KOPT-K1 (cell line): ENCODE data around the gene ANO1.

Experiments
- H3K27ac ChIP-seq: fragments of 200-600 bp; sonication (generic); 2 replicates; pipeline ENCODE4 v1.5.1; 2016; ENCODE audit warnings: antibody characterized with exemption, mild to moderate bottlenecking, low read depth, low read length; ENCODE audit not compliant: poor library complexity, severe bottlenecking
- H3K36me3 ChIP-seq: fragments of 200-600 bp; sonication (generic); 2 replicates; pipeline ENCODE4 v1.5.1; 2017; ENCODE audit warnings: antibody characterized with exemption, mild to moderate bottlenecking, low read length, moderate library complexity; ENCODE audit not compliant: insufficient read depth
- H3K9me3 ChIP-seq: fragments of 200-600 bp; sonication (generic); 2 replicates; pipeline ENCODE4 v1.5.1; 2017; ENCODE audit warnings: antibody characterized with exemption, low read length, mild to moderate bottlenecking; ENCODE audit not compliant: insufficient read depth, poor library complexity, severe bottlenecking

The ANO1 gene

DNA sequence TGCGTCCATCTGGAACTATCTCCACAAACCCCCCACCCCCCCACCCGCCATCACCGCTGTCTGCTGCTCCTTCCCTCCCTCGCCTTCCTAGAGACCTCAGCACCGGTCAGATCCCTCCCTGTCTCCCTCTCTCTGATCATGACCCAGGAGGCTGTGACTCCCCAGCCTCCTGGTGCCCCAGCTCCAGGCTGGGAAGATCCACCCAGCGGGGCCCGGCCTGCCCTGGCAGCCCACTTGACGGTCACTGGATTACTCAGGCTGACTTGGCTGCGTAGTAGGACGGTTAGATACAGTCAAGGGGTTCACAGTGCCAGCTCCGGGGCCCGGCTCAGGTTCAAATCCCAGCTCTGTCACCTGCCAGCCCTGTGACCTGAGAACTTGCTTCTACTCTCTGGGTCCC is 59.3 kb downstream of the ANO1 start:
- no peak overlapping the region for H3K27ac ChIP-seq
- no peaks in the 10 kb centered on the region for H3K36me3 ChIP-seq
- H3K9me3 ChIP-seq, result no peaks in the 10 kb centered on the region

DNA sequence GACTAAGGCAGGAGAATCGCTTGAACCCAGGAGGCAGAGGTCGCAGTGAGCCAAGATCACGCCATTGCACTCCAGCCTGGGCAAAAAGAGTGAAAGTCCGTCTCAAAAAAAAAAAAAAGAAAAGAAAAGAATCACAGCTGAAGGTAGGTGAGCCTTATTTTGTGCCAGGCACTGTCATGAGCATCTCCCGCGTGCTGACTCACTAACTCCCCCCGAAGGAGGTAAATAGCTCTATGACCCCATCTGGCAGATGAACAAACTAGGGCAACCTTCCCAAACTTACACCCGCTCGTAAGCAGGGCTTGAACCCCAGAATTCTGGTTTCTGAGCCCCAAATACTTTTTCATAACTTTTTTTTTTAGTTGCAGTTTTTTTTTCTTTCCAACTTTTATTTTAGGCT is 60.3 kb downstream of the ANO1 start:
- no peaks in the 10 kb centered on the region for H3K36me3 ChIP-seq
- no peak overlapping the region for H3K27ac ChIP-seq
- H3K9me3 ChIP-seq, result no peaks in the 10 kb centered on the region

DNA sequence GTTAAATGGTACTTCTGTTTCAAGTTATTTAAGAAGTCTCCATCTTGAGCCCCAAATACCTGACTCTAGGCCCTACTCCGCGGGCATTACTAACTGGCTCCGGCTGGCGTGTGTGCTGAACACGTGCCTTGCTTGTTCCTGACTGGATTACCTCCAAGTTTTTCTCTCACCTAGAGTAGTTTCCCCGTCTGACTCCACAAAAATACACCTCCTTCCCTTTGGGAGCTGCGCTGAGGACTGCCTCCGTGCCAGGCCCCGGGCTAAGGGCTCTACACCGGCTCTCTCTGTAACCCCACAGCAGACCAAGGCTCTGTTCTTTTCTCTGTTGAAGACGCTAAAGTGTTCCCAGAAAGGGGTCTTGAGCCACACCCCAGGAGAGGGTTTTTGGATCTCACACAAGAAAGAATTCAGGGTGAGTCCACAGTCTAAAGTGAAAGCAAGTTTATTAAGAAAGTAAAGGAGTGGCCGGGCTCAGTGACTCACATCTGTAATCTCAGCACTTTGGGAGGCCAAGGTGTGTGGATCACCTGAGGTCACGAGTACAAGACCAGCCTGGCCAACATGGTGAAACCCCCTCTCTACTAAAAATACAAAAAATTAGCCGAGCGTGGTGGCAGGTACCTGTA is 61.8 kb downstream of the ANO1 start:
- no peaks in the 10 kb centered on the region for H3K9me3 ChIP-seq
- H3K36me3 ChIP-seq, result no peaks in the 10 kb centered on the region
- H3K27ac ChIP-seq, result no peak overlapping the region

DNA sequence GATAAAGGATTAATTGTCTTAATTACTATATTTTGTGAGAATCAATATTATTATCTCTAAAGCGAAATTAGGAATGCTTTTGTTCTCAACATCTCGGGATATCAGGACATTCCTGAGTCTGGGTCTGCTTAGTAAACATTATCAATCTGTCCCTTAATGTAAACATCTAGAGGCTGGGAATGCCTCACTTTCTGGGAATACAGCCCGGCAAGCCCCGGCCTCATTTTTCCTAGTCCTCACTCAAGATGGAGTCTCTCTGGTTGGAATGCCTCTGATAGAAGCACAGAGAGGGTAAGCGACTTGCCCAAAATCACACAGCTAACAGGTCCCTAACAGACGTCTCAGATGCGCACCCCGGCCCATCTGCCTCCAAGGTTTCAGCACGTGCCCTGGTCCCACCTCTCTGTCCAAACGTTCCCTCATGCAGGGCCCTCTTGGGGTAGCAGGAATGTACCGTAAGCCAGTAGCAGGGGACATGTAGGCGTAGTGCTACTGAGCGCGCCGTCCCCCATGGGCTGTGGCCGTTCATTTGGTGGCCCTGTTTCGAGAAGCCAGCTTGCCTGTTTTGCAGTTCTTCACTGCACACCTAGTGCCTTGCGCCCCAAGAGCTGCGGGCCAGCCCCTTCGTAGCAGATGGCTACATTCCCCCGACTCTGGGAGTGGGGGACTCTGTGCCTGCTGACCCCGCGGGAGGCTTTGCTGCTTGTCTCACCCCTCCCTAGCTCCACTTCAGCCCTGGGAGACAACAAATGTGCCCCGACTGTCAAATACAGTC is 62.8 kb downstream of the ANO1 start:
- no peaks in the 10 kb centered on the region for H3K36me3 ChIP-seq
- no peaks in the 10 kb centered on the region for H3K9me3 ChIP-seq
- H3K27ac ChIP-seq, result no peak overlapping the region

DNA sequence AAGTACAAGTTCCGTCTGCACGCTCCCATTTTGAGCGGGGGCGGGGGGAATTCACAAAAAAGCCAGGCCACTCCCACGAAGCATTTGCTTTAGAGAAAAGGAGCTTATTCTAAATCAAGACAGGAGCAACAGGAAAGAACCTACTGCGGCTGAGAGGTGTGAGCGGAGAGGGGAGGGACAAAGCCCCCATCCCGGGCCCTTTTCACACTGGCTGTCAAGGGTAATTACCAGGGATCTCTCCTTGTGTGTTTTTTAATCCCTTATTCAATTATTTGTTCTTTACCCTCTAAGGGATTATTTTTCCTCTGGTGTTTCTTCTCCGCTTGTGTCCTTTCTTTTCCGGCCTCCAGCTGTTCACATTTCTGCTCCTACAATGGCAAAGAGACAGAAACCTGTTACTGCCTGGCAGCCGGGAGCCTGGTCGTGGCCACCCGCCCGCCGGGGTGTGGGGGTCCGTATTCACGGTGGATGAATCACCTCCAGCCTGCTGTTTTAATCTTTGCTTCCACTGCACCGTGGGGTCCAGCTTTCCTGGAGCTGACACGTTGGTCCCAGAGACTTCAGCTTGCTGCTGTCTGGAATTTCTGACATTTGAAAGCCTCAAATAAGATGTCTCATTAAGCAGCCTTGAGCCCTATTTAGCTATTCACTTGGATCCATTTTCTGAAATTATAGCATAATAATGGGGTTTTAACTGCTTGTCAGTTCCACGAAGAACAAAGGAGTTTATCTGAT is 63.5 kb downstream of the ANO1 start:
- no peak overlapping the region for H3K27ac ChIP-seq
- no peaks in the 10 kb centered on the region for H3K9me3 ChIP-seq
- H3K36me3 ChIP-seq, result no peaks in the 10 kb centered on the region

DNA sequence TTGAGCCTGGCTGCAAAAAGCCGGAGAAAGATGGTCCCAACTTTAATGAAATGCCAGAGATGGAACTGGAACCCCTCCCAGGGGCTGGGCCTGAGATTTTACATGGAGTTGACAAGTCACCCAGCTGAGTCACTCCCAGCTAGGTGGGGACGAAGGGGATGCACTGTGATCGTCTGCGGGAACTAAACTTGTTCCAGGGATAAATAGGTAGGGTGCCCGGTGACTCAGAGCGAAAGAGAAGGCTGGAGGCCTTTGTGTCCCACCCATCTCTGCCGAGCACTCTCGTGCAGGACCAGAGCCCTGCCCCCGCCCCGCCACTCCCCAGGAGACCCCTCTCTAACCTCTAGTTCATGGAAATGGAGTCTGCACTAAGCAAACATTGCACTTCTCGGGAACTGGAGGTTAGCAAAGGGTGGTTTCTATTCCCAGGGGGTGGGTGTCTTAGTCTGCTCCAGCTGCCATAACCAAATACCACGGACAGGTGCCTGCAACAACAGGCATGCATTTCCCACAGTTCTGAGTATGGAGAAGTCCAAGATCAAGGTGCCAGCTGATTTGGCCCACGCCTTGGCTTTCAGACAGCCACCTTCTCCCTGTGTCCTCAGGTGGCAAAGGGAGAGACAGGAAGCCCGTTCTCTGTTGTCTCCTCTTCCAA is 64.2 kb downstream of the ANO1 start:
- no peak overlapping the region for H3K27ac ChIP-seq

DNA sequence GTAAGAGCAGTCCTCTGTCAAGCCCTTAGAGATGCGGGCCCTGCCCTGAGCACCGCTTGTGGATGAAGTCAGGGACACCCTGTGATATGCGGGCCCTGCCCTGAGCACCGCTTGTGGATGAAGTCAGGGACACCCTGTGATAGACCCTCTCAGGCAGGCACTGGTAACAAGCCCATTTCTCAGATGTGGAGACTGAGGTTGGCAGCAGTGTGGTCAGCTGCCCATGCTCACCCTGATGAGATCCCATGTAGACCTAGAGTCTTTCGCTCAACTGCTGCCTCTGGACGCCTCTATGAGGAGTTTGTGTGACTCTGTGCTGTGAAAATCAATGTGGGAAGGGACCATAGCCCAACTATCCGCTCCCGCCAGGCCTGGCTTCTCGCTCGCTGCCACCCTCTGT is 66.1 kb downstream of the ANO1 start:
- Histone ChIP-seq H3K9me3 (no peaks in the 10 kb centered on the region), H3K27ac (no peak overlapping the region), H3K36me3 (no peaks in the 10 kb centered on the region)

More for the DNA sequence above, 64.2 kb downstream of the ANO1 start:
- Histone ChIP-seq H3K36me3 (no peaks in the 10 kb centered on the region), H3K9me3 (no peaks in the 10 kb centered on the region)

DNA sequence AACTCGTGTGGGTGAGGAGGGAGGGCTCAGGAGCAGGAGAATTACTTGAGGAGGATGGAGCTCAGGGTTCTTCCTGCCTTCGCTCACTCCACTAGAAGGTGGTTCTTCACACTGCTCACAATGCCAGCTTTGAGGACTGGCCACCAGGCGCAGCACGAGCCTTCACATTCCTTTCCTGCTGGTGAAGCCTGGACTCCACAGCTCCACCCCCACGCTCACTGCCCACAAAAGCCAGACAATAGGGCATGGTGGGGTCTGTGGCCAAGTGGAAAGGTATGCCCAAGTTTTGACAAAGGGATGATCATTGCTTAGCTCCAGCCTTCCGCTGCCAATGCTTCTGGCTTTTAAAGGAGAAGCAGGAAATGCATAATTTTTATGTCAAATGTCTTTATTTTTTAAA is 67.0 kb downstream of the ANO1 start:
- Histone ChIP-seq H3K27ac (no peak overlapping the region), H3K36me3 (no peaks in the 10 kb centered on the region), H3K9me3 (no peaks in the 10 kb centered on the region)

DNA sequence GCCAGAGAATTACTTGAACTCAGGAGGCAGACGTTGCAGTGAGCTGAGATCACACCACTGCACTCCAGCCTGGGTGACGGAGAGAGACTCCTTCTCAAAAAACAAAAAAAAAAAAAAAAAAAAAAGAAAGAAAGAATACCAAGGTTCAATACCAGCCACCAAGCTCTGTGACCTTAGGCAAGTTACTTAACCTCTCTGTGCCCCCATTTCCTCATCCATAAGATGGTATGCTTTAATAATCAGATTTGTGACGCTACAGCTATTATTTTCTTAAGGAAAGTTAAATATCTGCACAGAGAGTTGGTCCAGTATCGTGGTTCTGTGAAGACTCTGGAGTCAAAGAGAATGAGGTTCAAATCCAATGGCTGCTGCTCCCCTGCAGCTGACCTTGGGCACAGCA is 67.7 kb downstream of the ANO1 start:
- H3K27ac ChIP-seq, result no peak overlapping the region
- H3K9me3 ChIP-seq, result no peaks in the 10 kb centered on the region
- H3K36me3 ChIP-seq, result no peaks in the 10 kb centered on the region

DNA sequence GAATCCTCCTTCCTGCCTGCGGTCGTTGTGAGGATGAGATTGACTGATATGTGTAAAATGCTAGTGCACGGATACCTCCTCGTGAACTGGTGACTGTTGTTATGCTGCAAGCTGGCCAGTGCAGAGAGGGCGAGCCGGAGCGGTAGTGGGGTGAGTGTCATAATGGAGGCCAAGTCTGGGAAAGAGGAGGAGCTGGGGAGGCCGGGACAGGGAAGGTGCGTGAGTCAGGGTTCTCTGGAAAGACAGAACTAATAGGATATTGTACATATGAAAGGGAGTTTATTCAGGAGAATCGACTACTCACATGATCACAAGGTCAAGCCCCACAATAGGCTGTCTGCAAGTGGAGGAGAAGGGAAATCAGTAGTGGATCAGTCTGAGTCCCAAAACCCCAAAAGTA is 68.2 kb downstream of the ANO1 start:
- Histone ChIP-seq H3K36me3 (no peaks in the 10 kb centered on the region), H3K9me3 (no peaks in the 10 kb centered on the region), H3K27ac (no peak overlapping the region)

DNA sequence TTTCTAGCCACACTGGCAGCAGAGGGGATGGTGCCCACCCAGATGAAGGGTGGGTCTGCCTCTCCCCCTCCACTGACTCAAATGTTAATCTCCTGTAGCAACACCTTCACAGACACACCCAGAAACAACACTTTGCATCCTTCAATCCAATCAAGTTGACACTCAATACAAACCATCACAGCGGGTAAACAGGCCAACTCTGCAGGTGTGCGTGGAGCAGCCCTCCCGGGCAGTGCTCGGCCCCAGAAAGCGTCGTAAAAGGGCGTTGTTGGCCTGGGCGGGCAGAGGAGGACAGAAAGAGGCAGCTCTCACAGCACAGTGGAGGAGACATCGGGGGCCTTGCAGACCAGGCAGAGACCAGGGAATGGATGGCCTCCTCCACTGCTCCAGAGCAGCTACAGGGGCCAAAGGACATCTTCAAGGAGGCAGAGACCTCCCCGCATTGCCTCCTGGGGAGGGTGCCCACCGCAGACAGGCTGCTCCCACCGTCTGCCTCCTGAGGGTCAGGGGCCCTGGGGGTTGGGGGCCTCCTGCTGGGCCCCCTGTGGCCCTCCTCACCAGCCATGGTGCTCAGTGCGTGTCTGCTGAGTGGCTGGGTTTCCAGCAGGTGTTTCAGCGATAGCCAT is 68.9 kb downstream of the ANO1 start:
- Histone ChIP-seq H3K27ac (no peak overlapping the region), H3K9me3 (no peaks in the 10 kb centered on the region), H3K36me3 (no peaks in the 10 kb centered on the region)

DNA sequence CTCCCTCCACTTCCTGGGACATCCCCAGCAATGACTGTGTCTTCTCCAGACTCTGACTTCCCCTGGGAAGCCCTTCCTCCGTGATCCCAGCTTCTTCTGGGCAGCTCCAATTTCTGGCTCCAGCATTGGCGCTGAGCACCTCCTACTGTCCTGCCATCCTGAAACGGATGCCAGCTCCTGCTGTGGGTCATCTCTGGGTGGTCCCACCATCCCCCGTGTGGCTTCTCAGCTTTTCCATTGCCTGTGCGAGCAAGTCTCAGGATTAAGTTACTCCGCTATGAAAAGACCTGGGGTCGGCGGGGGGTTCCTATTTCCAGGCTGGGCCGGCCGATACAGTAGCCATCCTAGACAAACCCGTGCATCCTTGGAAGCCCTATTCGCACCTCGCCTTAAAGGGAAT is 69.6 kb downstream of the ANO1 start:
- no peak overlapping the region for H3K27ac ChIP-seq
- no peaks in the 10 kb centered on the region for H3K9me3 ChIP-seq
- H3K36me3 ChIP-seq, result no peaks in the 10 kb centered on the region

DNA sequence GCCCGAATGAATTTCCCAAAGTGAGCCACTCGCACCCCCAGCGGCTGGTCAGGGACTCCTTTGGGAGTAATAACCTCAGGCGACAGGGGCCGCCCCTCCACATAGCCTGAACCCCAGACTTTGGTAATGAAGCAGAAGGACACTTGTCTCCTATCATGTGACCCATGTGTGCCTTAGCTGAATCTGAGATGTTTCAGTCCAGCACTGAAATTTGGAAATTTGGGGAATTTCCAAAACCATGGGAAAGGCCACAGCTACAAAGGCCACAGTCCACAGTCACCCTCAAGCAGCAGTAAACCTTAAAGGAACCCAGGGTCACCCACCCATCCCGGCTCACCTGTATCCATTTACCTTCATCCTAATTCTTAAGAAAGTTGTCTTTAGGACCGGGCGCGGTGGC is 73.6 kb downstream of the ANO1 start:
- Histone ChIP-seq H3K9me3 (no peaks in the 10 kb centered on the region), H3K27ac (no peak overlapping the region), H3K36me3 (no peaks in the 10 kb centered on the region)

DNA sequence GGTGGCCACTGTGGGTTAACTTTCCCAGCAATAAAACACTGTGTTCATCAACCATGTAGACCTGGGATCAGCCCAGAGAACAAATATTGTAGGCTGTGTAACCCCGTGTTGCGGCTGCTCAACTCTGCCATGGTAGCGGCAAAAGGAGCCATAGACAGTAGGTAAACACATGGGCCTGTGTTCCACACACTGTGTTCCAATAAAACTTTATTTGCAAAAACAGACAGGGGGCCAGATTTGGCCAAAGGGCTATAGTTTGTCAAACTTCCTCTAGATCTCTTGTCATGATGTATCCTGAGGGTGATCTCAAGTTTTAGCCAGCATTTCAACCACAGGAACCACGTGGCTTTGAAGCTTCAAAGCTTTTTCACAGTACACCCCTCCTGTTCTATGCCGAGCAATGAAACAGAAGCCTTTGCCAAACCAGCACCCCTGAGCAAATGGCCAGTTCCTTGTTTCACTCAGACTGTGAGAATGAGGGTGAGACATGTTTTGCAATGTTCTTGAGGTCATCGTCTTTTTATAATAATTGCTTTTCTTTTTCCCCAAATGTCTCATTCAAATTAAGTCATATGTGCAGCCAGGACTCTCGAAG is 75.1 kb downstream of the ANO1 start:
- Histone ChIP-seq H3K36me3 (no peaks in the 10 kb centered on the region), H3K27ac (no peak overlapping the region), H3K9me3 (no peaks in the 10 kb centered on the region)
